HL-60/S4 treated with retinoic acid at 250 ng/mL for 4 days and 3 days (cell line): Measurements from ENCODE around the gene CFAP99.
"Not testable (repeated sequence)": the region's sequence is repeated elsewhere in the genome, so short reads cannot be mapped to it uniquely, and the experiment has no call there.

Experiments
- in situ Hi-C: fragments of 300-500 bp; cut with MboI; formaldehyde crosslinking; loops from 2 replicates; pipeline ENCODE4 v1.7.0; 2022; ENCODE audit warnings: low sequenced_read_pairs

Gene CFAP99

GRCh38 chr4:2427383-2428334 is 8.9 kb downstream of the CFAP99 start:
- in situ Hi-C loops = no loop called here

GRCh38 chr4:2428496-2429213 is 9.9 kb downstream of the CFAP99 start:
- in situ Hi-C loops = no loop called here

- in situ Hi-C loops = not testable (repeated sequence)
Observed at GRCh38 chr4:2429945-2430757, 11.4 kb downstream of the CFAP99 start.

GRCh38 chr4:2432004-2432403 is 13.2 kb downstream of the CFAP99 start:
- in situ Hi-C loops = no loop called here

GRCh38 chr4:2432991-2433530 is 14.3 kb downstream of the CFAP99 start:
- in situ Hi-C loops = no loop called here

- in situ Hi-C loops = no loop called here
Observed at GRCh38 chr4:2433609-2434350, 15.0 kb downstream of the CFAP99 start.

- in situ Hi-C loops = no loop called here
Observed at GRCh38 chr4:2434420-2434819, 15.7 kb downstream of the CFAP99 start.

- in situ Hi-C loops = no loop called here
Observed at GRCh38 chr4:2436301-2436700, 17.5 kb downstream of the CFAP99 start.

- in situ Hi-C loops = no loop called here
Observed at GRCh38 chr4:2436761-2437474, 18.2 kb downstream of the CFAP99 start.

GRCh38 chr4:2437475-2438215 is 18.9 kb downstream of the CFAP99 start:
- in situ Hi-C loops = no loop called here

GRCh38 chr4:2438822-2439718 is 20.3 kb downstream of the CFAP99 start:
- in situ Hi-C loops = no loop called here

GRCh38 chr4:2441393-2442174 is 22.8 kb downstream of the CFAP99 start:
- in situ Hi-C loops = no loop called here

- in situ Hi-C loops = no loop called here
Observed at GRCh38 chr4:2442175-2442993, 23.6 kb downstream of the CFAP99 start.

GRCh38 chr4:2443061-2443730 is 24.4 kb downstream of the CFAP99 start:
- in situ Hi-C loops = no loop called here

GRCh38 chr4:2443956-2444740 is 25.4 kb downstream of the CFAP99 start:
- in situ Hi-C loops = no loop called here
